NCI-H524 (cell line): ENCODE measurements around the gene ILDR1.
A peak's percentile ranks its signal among the peaks of the same experiment; 100 is the strongest.

Source experiments
- DNase-seq, 2 experiments: peaks; one replicate each; lab custom pipeline; 2025; lab: John Stamatoyannopoulos, UW

ILDR1 gene

GRCh38 chr3:122019493-122019892 lies 2.6 kb downstream of the ILDR1 start:
- DNase-seq: no peak

- no peak for DNase-seq
These were observed 7.3 kb downstream of the ILDR1 start for GRCh38 chr3:122014741-122015140.

- DNase-seq: no peak
These were observed 8.6 kb downstream of the ILDR1 start for GRCh38 chr3:122013448-122013925.

GRCh38 chr3:122012821-122013220 lies 9.2 kb downstream of the ILDR1 start:
- DNase-seq: no peak

GRCh38 chr3:122011396-122011795 lies 10.7 kb downstream of the ILDR1 start:
- no peak for DNase-seq

GRCh38 chr3:122010506-122010905 lies 11.5 kb downstream of the ILDR1 start:
- no peak for DNase-seq

GRCh38 chr3:122008166-122008565 lies 13.9 kb downstream of the ILDR1 start:
- DNase-seq: no peak

- DNase-seq: no peak
These were observed 15.8 kb downstream of the ILDR1 start for GRCh38 chr3:122006267-122006666.

GRCh38 chr3:122004991-122005565 lies 17.0 kb downstream of the ILDR1 start:
- no peak for DNase-seq

- no peak for DNase-seq
These were observed 17.9 kb downstream of the ILDR1 start for GRCh38 chr3:122004107-122004506.

GRCh38 chr3:122003606-122004005 lies 18.4 kb downstream of the ILDR1 start:
- no peak for DNase-seq

GRCh38 chr3:122003112-122003511 lies 18.9 kb downstream of the ILDR1 start:
- DNase-seq: no peak

- no peak for DNase-seq
These were observed 19.4 kb downstream of the ILDR1 start for GRCh38 chr3:122002611-122003010.

GRCh38 chr3:122001892-122002291 lies 20.2 kb downstream of the ILDR1 start:
- no peak for DNase-seq

GRCh38 chr3:122000936-122001605 lies 21.0 kb downstream of the ILDR1 start:
- no peak for DNase-seq

GRCh38 chr3:121999931-122000330 lies 22.1 kb downstream of the ILDR1 start:
- DNase-seq: no peak

- DNase-seq: no peak
These were observed 23.2 kb downstream of the ILDR1 start for GRCh38 chr3:121998611-121999473.

GRCh38 chr3:121998030-121998580 lies 23.9 kb downstream of the ILDR1 start:
- no peak for DNase-seq

GRCh38 chr3:121997372-121997771 lies 24.7 kb downstream of the ILDR1 start:
- no peak for DNase-seq

GRCh38 chr3:121996441-121996840 lies 25.6 kb downstream of the ILDR1 start:
- no peak for DNase-seq

- peak; percentile 23 to 58 for DNase-seq
These were observed 26.6 kb downstream of the ILDR1 start for GRCh38 chr3:121995161-121996137.
